CD4-positive, CD25-positive, alpha-beta regulatory T cell (primary cell): Measurements from ENCODE around the gene COMMD9. TPM values are rescaled to one million over a fixed set of nuclear protein-coding genes. Genes with fewer than 3 reads are reported as not detected.

Source experiments
- ATAC-seq, 2 donors: fragments of 150-1000 bp; cut with Tn5 transposase; one replicate each; pipeline ENCODE4 v1.10.0; 2021; ENCODE audit warnings: low read depth in 2 of 2, moderate number of reproducible peaks in 2 of 2, moderate library complexity in 1 of 2
- DNase-seq, 3 donors: peaks; one replicate each; pipeline versions ENCODE4 v3.0.0 to v3.0.0-alpha.2; 2012 to 2022; ENCODE audit warnings: mixed read lengths in 1 of 3
- H3K27ac ChIP-seq: one replicate; pipeline ENCODE4 v1.7.0; 2013; ENCODE audit warnings: mild to moderate bottlenecking, low read length; ENCODE audit not compliant: insufficient read depth, poor library complexity, severe bottlenecking
- H3K27me3 ChIP-seq: one replicate; pipeline ENCODE4 v1.7.0; 2013; ENCODE audit warnings: low read length; ENCODE audit not compliant: control insufficient read depth, insufficient read depth
- H3K36me3 ChIP-seq: one replicate; pipeline ENCODE4 v1.7.0; 2013; ENCODE audit warnings: mild to moderate bottlenecking, low read length, moderate library complexity; ENCODE audit not compliant: control insufficient read depth, insufficient read depth
- H3K4me1 ChIP-seq: 2 replicates; pipeline ENCODE4 v1.7.0; 2013; ENCODE audit warnings: mild to moderate bottlenecking, low read length; ENCODE audit not compliant: insufficient read depth, control insufficient read depth, poor library complexity, severe bottlenecking
- H3K4me3 ChIP-seq: one replicate; pipeline ENCODE4 v1.7.0; 2013; ENCODE audit warnings: low read depth, mild to moderate bottlenecking, low read length, moderate library complexity
- H3K9me3 ChIP-seq, 2 experiments: 1 replicate in 1 of 2; 2 replicates in 1 of 2; pipeline ENCODE4 v1.7.0; 2013; ENCODE audit warnings: low read length in 2 of 2, mild to moderate bottlenecking in 1 of 2, moderate library complexity in 1 of 2; ENCODE audit not compliant: control insufficient read depth in 2 of 2
- H3K27ac Mint-ChIP-seq, 3 donors: one replicate each; pipeline ENCODE4 v1.8.0; 2020 to 2022; ENCODE audit warnings: mild to moderate bottlenecking in 3 of 3, mixed read lengths in 3 of 3, moderate library complexity in 2 of 3
- H3K27me3 Mint-ChIP-seq: one replicate; pipeline ENCODE4 v1.8.0; 2022; ENCODE audit warnings: mild to moderate bottlenecking, mixed read lengths
- H3K36me3 Mint-ChIP-seq: one replicate; pipeline ENCODE4 v1.8.0; 2020; ENCODE audit warnings: mixed read lengths
- H3K4me1 Mint-ChIP-seq, 4 donors: one replicate each; pipeline ENCODE4 v1.8.0; 2020 to 2022; ENCODE audit warnings: mixed read lengths in 4 of 4, mild to moderate bottlenecking in 1 of 4
- H3K4me3 Mint-ChIP-seq, 4 donors: one replicate each; pipeline ENCODE4 v1.8.0; 2020 to 2022; ENCODE audit warnings: mild to moderate bottlenecking in 4 of 4, mixed read lengths in 4 of 4, moderate library complexity in 3 of 4
- H3K9me3 Mint-ChIP-seq, 7 donors: one replicate each; pipeline ENCODE4 v1.8.0; 2020 to 2022; ENCODE audit warnings: mixed read lengths in 7 of 7, mild to moderate bottlenecking in 3 of 7, moderate library complexity in 2 of 7
- polyA plus RNA-seq, 4 donors: library from polyadenylated mRNA; unstranded; fragments of 300-500 nt; fragmentation: Illumina TruSeq; gene quantifications; one replicate each; pipeline ENCODE4 v1.2.3, GENCODE V29; 2021
- total RNA-seq: library from RNA; stranded (reverse); gene quantifications from one replicate; pipeline ENCODE4 v1.2.3, GENCODE V29; 2022

COMMD9 gene
- total and polyA plus RNA-seq, 5 donors from 2014 or later = 40.2 to 124 (median 74.5) TPM

GRCh38 chr11:36229091-36229705 lies 60.0 kb downstream of the COMMD9 start:
- Mint-ChIP-seq H3K4me3 (no peak overlapping the region), H3K27me3 (peaks cover 4% of the 10 kb centered on the region), H3K4me1 (no peaks in the 10 kb centered on the region), H3K36me3 (no peaks in the 10 kb centered on the region), H3K9me3 (no peaks in the 10 kb centered on the region), H3K27ac (no peak overlapping the region)
- Histone ChIP-seq H3K4me1 (no peaks in the 10 kb centered on the region), H3K4me3 (no peak overlapping the region), H3K27me3 (no peaks in the 10 kb centered on the region), H3K36me3 (no peaks in the 10 kb centered on the region), H3K9me3 (no peaks in the 10 kb centered on the region), H3K27ac (no peak overlapping the region)
- DNase-seq (no peak), ATAC-seq (no peak)

DNA sequence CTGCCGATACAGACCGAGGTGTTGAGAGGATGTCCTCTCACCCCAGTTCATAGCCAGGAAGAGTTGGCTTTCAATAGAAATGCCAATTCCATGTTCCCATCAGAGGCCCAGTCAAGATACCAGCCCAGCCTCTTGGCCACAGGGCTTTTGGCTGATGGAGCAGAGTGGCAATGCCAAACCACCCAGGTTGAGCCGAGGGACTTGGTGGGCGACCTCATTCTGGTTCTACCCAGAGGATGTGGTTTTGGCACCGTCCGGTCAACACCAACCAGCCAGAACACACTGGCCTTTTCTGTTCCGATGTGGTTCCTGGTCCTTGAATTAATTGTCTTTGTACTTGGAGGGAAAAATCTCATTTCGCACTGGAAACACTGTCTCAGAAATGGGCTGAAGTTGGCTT lies 60.5 kb downstream of the COMMD9 start:
- Mint-ChIP-seq H3K27ac (no peak overlapping the region), H3K27me3 (peaks cover 4% of the 10 kb centered on the region), H3K9me3 (no peaks in the 10 kb centered on the region), H3K36me3 (no peaks in the 10 kb centered on the region), H3K4me1 (no peaks in the 10 kb centered on the region), H3K4me3 (no peak overlapping the region)
- no peaks in the 10 kb centered on the region for H3K9me3 ChIP-seq
- ATAC-seq (no peak), DNase-seq (no peak)
- no peaks in the 10 kb centered on the region for H3K36me3 ChIP-seq
- H3K4me3 ChIP-seq = no peak overlapping the region
- no peaks in the 10 kb centered on the region for H3K27me3 ChIP-seq
- H3K27ac ChIP-seq = no peak overlapping the region
- no peaks in the 10 kb centered on the region for H3K4me1 ChIP-seq

DNA sequence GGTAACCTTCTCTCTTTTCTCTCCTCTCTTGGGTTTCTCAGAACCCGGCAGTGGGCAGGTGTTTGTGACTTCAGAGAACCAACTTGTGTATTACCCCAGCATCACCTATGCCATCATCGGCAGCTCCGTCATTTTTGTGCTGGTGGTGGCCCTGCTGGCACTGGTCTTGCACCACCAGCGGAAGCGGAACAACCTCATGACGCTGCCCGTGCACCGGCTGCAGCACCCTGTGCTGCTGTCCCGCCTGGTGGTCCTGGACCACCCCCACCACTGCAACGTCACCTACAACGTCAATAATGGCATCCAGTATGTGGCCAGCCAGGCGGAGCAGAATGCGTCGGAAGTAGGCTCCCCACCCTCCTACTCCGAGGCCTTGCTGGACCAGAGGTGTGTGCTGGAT lies 62.2 kb downstream of the COMMD9 start:
- Mint-ChIP-seq H3K4me1 (no peaks in the 10 kb centered on the region), H3K27ac (no peak overlapping the region), H3K4me3 (no peak overlapping the region), H3K9me3 (no peaks in the 10 kb centered on the region), H3K27me3 (peaks cover 4% of the 10 kb centered on the region), H3K36me3 (no peaks in the 10 kb centered on the region)
- H3K9me3 ChIP-seq = no peaks in the 10 kb centered on the region
- H3K27ac ChIP-seq = no peak overlapping the region
- ATAC-seq (no peak), DNase-seq (no peak)
- H3K36me3 ChIP-seq = no peaks in the 10 kb centered on the region
- no peak overlapping the region for H3K4me3 ChIP-seq
- H3K4me1 ChIP-seq = no peaks in the 10 kb centered on the region
- H3K27me3 ChIP-seq = no peaks in the 10 kb centered on the region

DNA sequence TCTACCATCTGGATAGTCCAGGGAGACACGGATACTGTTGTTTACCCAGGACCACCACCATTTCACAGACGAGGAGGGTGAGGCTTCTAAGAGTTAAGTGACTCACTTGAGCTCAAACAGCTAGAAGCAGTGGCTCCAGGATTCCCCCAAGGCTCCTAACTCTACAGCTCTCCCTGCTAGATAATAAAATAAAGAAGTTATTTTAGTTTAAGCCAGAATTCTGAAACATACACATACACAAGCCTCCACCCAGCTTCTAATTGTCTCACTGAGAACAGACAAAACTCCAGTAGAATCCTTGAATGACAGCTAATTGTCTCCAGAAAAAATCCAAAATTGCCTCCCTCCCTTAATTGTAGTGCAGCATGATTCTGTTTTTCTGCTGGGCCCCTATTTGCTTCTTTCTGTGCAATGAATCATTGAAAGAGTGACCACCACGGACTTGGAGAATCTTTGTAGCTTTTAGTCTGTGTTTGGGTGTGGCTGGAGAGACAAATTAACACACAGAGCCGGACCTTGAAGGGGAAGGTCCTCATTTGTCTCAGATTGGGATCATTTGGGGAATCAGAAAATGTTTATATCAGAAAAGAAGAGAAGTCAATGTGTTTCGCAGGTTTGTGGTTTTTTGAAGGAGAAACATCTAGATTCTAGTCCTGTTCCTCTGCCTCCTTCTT lies 64.9 kb downstream of the COMMD9 start:
- peaks cover 0 to 14% (median 2%) of the 10 kb centered on the region in 7 donors for H3K9me3 Mint-ChIP-seq
- H3K4me1 Mint-ChIP-seq = no peaks in the 10 kb centered on the region
- Histone ChIP-seq H3K9me3 (peaks cover 6 to 7% of the 10 kb centered on the region in 2 experiments), H3K27me3 (no peaks in the 10 kb centered on the region), H3K4me3 (no peak overlapping the region), H3K27ac (no peak overlapping the region), H3K36me3 (no peaks in the 10 kb centered on the region), H3K4me1 (no peaks in the 10 kb centered on the region)
- DNase-seq (no peak), ATAC-seq (no peak)
- no peaks in the 10 kb centered on the region for H3K27me3 Mint-ChIP-seq
- H3K27ac Mint-ChIP-seq = no peak overlapping the region
- H3K4me3 Mint-ChIP-seq = no peak overlapping the region
- H3K36me3 Mint-ChIP-seq = no peaks in the 10 kb centered on the region

- H3K27ac Mint-ChIP-seq = no peak overlapping the region
- H3K4me1 Mint-ChIP-seq = no peaks in the 10 kb centered on the region
- H3K36me3 Mint-ChIP-seq = no peaks in the 10 kb centered on the region
Observed at GRCh38 chr11:36222831-36223635, 66.2 kb downstream of the COMMD9 start.

More at GRCh38 chr11:36222831-36223635, 66.2 kb downstream of the COMMD9 start:
- Histone ChIP-seq H3K4me1 (no peaks in the 10 kb centered on the region), H3K36me3 (no peaks in the 10 kb centered on the region), H3K9me3 (peaks cover 6 to 7% of the 10 kb centered on the region in 2 experiments), H3K27ac (no peak overlapping the region), H3K4me3 (no peak overlapping the region), H3K27me3 (no peaks in the 10 kb centered on the region)
- ATAC-seq (no peak), DNase-seq (no peak)
- Mint-ChIP-seq H3K9me3 (peaks cover 0 to 18% (median 2%) of the 10 kb centered on the region in 7 donors), H3K4me3 (no peak overlapping the region), H3K27me3 (no peaks in the 10 kb centered on the region)

Other genes starting within 250 kb of the COMMD9 start
- 15.1 TPM for gene PRR5L, start 6.9 kb upstream of the COMMD9 start, total RNA-seq
- 1 to 10 TPM in 1 of 4 donors, under 1 TPM in 2, not detected in 1; 0.76 to 1.3 (median 0.89) TPM for gene PRR5L, start 6.9 kb upstream of the COMMD9 start, polyA plus RNA-seq
- 29.7 TPM for gene TRAF6, start 220.8 kb upstream of the COMMD9 start, total RNA-seq
- 10 to 100 TPM in 2 of 4 donors, 1 to 10 TPM in 2; 6.3 to 11.3 (median 9.8) TPM for gene TRAF6, start 220.8 kb upstream of the COMMD9 start, polyA plus RNA-seq